Measurements from ENCODE around the gene KCMF1.
A peak's percentile ranks its signal among the peaks of the same experiment; 100 is the strongest.

Gene KCMF1

GRCh38 chr2:84980263-84980983 is 9.5 kb downstream of the KCMF1 start:
- FAIRE-seq (no peak), DNase-seq (ENCODE audit: low spot score) (no peak)

DNA sequence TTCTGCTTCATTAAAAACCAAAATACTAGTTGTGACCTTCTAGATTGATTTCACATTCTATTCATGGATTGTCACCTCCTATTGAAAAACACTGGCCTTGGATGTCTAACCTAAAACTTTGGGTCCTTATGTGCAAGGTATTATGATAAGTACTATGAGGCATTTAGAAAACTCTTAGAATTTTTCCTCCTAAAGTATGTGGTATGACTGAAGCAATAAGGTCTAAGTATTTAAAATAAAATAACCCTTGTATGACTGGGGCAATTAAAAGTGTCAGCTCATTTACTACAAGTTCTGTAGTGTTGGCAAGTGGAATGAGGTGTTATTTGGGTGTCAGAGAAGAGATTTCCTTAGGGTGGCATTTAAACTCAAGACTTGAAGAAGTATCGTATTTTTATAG is 15.1 kb downstream of the KCMF1 start:
- FAIRE-seq (no peak), DNase-seq (ENCODE audit: low spot score) (no peak)

DNA sequence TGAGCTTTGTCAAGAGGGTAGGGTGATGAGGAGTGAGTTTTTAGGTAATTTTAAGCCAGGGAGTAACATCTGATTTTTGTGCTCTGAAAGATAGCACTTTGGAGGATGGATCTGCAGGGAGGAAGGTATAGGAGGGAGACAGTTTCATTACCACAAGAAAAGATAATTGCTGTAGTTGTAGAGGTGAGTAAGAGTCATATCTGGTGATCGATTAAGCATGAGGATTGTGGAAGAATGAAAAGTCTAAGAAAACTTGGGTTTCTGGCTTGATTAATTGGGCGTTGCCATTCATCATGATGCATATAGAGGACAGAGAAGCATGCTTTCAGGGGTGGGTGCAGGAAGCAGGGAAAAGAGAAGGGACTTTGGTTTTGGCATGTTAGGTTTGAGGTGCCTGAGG is 18.5 kb downstream of the KCMF1 start:
- DNase-seq (ENCODE audit: low spot score), result no peak
- no peak for FAIRE-seq

- no peak for DNase-seq (ENCODE audit: low spot score)
- no peak for FAIRE-seq
Measured at GRCh38 chr2:84989927-84990326, 19.0 kb downstream of the KCMF1 start.

DNA sequence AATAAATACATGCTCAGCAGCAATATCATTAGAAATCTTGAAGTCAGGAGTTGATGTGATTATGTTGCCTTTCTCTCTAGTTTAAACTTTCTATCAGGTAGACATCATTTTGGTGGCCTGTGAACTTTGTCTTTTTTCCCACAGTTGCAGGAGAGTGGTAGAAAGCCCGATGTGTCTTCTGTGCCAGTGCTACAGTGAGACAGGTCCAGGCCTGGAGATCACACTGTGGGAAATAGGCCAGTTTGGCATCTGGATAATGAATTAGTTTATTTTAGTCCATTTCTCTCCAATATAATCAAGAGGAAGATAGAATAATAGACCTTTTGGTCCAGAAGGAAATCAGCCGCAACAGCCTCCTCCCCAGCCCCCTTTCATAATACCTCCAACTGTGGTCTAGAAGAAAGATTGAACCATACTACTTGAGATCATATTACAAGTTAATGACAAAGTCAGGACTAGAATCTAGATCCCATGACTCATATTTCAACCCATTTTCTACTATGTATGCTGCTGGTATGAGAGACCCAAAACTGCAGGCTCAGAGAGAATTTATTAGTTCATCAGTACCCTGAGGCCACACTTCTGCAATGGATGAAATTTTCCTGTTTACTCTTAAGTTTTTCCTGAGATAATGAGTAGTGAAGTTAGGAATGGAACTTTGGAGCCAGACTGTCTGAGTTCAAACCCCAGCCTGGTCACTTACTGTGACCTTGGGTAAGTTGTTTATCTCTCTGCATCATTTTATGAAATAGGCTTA is 20.6 kb downstream of the KCMF1 start:
- DNase-seq (ENCODE audit: low spot score), result peak; percentile 38
- peak; percentile 15 for FAIRE-seq

DNA sequence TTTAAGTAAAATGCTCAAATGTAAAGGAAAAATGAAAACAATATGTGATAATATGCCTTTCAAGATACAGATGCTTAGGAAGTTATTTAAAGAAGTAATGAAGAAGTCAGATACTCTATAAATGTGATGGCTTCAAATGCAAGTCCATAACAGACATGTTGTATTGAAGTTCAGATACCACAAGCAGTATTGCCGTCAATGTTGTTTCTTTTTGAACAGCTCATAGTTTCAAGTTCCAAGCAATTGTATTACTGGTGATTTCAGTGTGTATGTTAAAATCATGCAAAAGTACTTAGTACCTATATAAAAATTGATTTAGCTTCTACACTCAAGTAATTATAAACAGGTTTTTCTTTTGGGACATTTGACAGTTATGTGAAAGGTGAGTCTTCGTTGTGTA is 24.9 kb downstream of the KCMF1 start:
- FAIRE-seq, result no peak
- no peak for DNase-seq (ENCODE audit: low spot score)

DNA sequence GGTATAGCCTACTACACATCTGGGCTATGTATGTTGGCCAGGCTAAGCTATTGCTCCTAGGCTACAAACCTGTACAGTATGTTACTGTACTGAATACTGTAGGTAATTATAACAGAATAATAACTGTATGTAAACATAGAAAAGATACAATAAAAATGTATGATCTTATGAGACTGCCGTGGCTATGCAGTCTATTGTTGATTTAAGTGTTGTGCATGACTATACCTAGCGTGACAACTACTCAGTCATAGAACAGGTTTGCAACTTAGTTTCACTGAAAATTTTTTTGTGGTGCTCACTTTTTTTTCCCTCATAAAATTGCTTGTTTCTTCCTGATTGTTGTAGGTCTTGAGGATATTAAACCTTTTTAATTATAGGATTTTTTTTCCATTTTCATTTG is 25.9 kb downstream of the KCMF1 start:
- FAIRE-seq, result no peak
- no peak for DNase-seq (ENCODE audit: low spot score)

DNA sequence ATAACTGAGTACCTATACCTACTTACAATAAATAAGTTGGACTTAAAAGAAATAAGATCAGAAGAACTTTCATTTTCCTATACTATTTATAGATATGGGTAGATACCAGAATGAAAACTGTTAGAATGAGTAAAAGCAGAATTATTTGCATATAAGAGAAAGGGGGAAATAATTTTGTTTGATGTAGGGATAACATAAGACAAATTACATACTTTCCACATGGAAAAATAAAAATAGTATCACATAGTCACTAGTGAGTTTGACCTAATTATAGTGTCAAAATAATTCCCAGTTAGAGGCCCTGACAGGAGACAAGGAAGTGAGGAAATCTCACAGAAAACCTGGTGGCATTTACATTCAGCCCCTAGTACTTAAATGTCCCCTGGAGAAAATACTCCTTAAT is 28.6 kb downstream of the KCMF1 start:
- no peak for FAIRE-seq

GRCh38 chr2:85001595-85001994 is 30.6 kb downstream of the KCMF1 start:
- no peak for DNase-seq (ENCODE audit: low spot score)
- no peak for FAIRE-seq

More for the DNA sequence above, 28.6 kb downstream of the KCMF1 start:
- no peak for DNase-seq (ENCODE audit: low spot score)

GRCh38 chr2:85002534-85002933 is 31.6 kb downstream of the KCMF1 start:
- DNase-seq (ENCODE audit: low spot score) (no peak), FAIRE-seq (no peak)

- no peak for DNase-seq (ENCODE audit: low spot score)
- peak; percentile 92 for FAIRE-seq
Measured at GRCh38 chr2:85008252-85008651, 37.3 kb downstream of the KCMF1 start.

GRCh38 chr2:85009019-85009618 is 38.2 kb downstream of the KCMF1 start:
- DNase-seq (ENCODE audit: low spot score), result no peak
- no peak for FAIRE-seq

DNA sequence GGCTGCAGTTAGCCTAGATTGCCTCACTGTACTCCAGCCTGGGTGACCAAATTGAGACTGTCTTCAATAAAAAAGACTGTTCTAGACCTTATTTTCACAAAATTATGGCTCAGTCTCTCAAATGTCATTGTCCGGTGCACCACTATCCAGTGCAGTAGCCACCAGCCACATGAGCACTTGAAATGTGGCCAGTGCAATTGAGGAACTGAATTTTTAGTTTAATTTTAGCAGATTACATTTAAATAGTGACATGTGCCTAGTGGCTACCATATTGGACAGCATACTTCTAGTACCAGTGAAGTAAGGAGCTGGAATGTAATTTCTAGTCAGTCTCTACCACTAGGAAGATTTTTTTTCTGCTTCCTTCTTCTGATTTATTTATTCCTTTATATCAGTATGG is 39.4 kb downstream of the KCMF1 start:
- no peak for FAIRE-seq
- DNase-seq (ENCODE audit: low spot score), result no peak

- DNase-seq (ENCODE audit: low spot score) (no peak), FAIRE-seq (no peak)
Measured at GRCh38 chr2:85011098-85011497, 40.1 kb downstream of the KCMF1 start.

GRCh38 chr2:85011747-85012146 is 40.8 kb downstream of the KCMF1 start:
- DNase-seq (ENCODE audit: low spot score) (no peak), FAIRE-seq (no peak)

DNA sequence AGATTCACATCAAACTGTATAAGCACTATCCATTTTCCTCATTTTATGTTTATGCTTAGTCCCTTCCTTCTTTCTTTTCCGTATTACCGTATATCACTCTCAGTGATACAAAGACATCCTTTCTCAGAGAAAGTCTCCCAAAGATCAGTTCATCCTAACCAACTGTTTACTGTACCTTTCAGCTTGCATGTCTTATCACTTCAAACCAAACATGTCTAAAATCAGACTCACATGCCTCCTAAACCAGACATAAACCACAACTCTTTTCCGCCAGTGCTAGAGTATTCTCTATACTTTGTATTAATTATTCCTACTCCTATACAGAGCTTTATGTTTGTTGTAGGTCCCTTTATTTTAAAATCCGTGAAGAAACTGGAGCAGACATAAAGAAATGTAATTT is 41.5 kb downstream of the KCMF1 start:
- no peak for FAIRE-seq
- no peak for DNase-seq (ENCODE audit: low spot score)

GRCh38 chr2:85012855-85013254 is 41.9 kb downstream of the KCMF1 start:
- no peak for DNase-seq (ENCODE audit: low spot score)
- no peak for FAIRE-seq

GRCh38 chr2:85015653-85016360 is 44.8 kb downstream of the KCMF1 start:
- DNase-seq (ENCODE audit: low spot score) (no peak), FAIRE-seq (no peak)

GRCh38 chr2:85016446-85016845 is 45.5 kb downstream of the KCMF1 start:
- DNase-seq (ENCODE audit: low spot score), result no peak
- no peak for FAIRE-seq

- DNase-seq (ENCODE audit: low spot score) (no peak), FAIRE-seq (peak; percentile 76)
Measured at GRCh38 chr2:85017411-85018048, 46.6 kb downstream of the KCMF1 start.

GRCh38 chr2:85018049-85018447 is 47.1 kb downstream of the KCMF1 start:
- FAIRE-seq (no peak), DNase-seq (ENCODE audit: low spot score) (no peak)

Measured in RCC 7860 (cell line).